Spleen (tissue), 11 donors: ENCODE results near the gene BRINP3. TPM values are rescaled to one million over a fixed set of nuclear protein-coding genes. Genes with fewer than 3 reads are reported as not detected.

Experiments used
- DNase-seq: peaks from one replicate; pipeline ENCODE4 v3.0.0-alpha.2; 2020
- H3K27ac ChIP-seq, 8 donors: fragments of 200-600 bp; sonication (generic) in 7 of 8; 1 replicate in 4 of 8; 2 replicates in 4 of 8; pipeline versions ENCODE4 v1.5.0 to v1.8.0; 2016 to 2021; ENCODE audit warnings: inconsistent platforms in 4 of 8, mild to moderate bottlenecking in 4 of 8, moderate library complexity in 1 of 8
- H3K27me3 ChIP-seq, 7 donors: fragments of 200-600 bp; sonication (generic) in 6 of 7; replicated peaks in 1 of 7; 1 replicate in 4 of 7; 2 replicates in 3 of 7; pipeline versions ENCODE4 v1.5.0 to v1.8.0; 2016 to 2021; ENCODE audit warnings: inconsistent platforms in 3 of 7, mild to moderate bottlenecking in 1 of 7
- H3K36me3 ChIP-seq, 6 donors: fragments of 200-600 bp; sonication (generic) in 5 of 6; 1 replicate in 4 of 6; 2 replicates in 2 of 6; pipeline versions ENCODE4 v1.5.0 to v1.8.0; 2016 to 2021; ENCODE audit warnings: inconsistent platforms in 2 of 6
- H3K4me1 ChIP-seq, 6 donors: fragments of 200-600 bp; sonication (generic) in 5 of 6; 1 replicate in 3 of 6; 2 replicates in 3 of 6; pipeline versions ENCODE4 v1.5.0 to v1.8.0; 2016 to 2021; ENCODE audit warnings: inconsistent platforms in 3 of 6
- H3K4me3 ChIP-seq, 8 donors: fragments of 200-600 bp; sonication (generic) in 7 of 8; 1 replicate in 4 of 8; 2 replicates in 4 of 8; pipeline versions ENCODE4 v1.5.0 to v1.8.0; 2016 to 2021; ENCODE audit warnings: inconsistent platforms in 4 of 8, mild to moderate bottlenecking in 4 of 8, moderate library complexity in 2 of 8
- H3K9me3 ChIP-seq, 8 donors: fragments of 200-600 bp; sonication (generic) in 7 of 8; 1 replicate in 4 of 8; 2 replicates in 4 of 8; pipeline versions ENCODE4 v1.5.0 to v1.8.0; 2016 to 2021; ENCODE audit warnings: inconsistent platforms in 4 of 8
- POLR2A ChIP-seq, 3 donors: fragments of 450-650 bp; IDR thresholded peaks; one replicate each; pipeline ENCODE4 v1.5.1; 2017; ENCODE audit warnings: antibody characterized with exemption in 3 of 3, mild to moderate bottlenecking in 1 of 3
- POLR2AphosphoS5 ChIP-seq, 3 donors: sonication (generic); formaldehyde crosslinking; IDR thresholded peaks; one replicate each; pipeline ENCODE4 v1.5.1; 2017; ENCODE audit warnings: antibody characterized with exemption in 3 of 3
- WGBS, 5 donors: extraction: QIAGEN DNeasy Blood & Tissue Kit in 3 of 5; methylation state at CpG; one replicate each; pipeline versions ENCODE4 v1.1.5 to v1.1.7; 2013 to 2018; 5-methylcytosine and 5-hydroxymethylcytosine counted together
- intact Hi-C: fragments of 100-400 bp; cut with DNase I; formaldehyde crosslinking; loops from one replicate; pipeline ENCODE4 v1.15.0; 2023; ENCODE audit warnings: low total_unique reads
- polyA plus RNA-seq, 3 donors: library from polyadenylated mRNA; stranded (reverse); fragments of 200-250 nt; gene quantifications; one replicate each; pipeline ENCODE4 v1.2.1, GENCODE V29; 2013
- total RNA-seq, 7 donors: library from RNA; depleted of rRNA in 3 of 7; stranded (reverse); fragments of >200 nt in 3 of 7; fragmentation: NEBNext Ultra II Directional in 4 of 7; extraction: Animal tissue kit (Norgen Biotek cat#: 25700) in 4 of 7; gene quantifications; one replicate each; pipeline versions ENCODE4 v1.1.0 to v1.2.1, GENCODE V29; 2016 to 2021
- TF ChIP-seq, protein P1 (sequence below), 11 experiments: fragments of 200-600 bp in 7 of 11; fragments of 450-650 bp in 4 of 11; sonication (generic) in 4 of 11; IDR thresholded peaks in 8 of 11; conservative IDR thresholded peaks in 3 of 11; 1 replicate in 7 of 11; 2 replicates in 4 of 11; pipeline versions ENCODE4 v1.4.0 to v1.8.0; 2016 to 2021; ENCODE audit warnings: antibody characterized with exemption in 11 of 11, inconsistent platforms in 4 of 11, mild to moderate bottlenecking in 1 of 11
- donor health status: healthy with polysubstance abuse.
- donor health status: DM: no; HTN: no; CAD: no; lungs with moderate emphysema.
- donor health status: DM: no; HTN: no; CAD: no.
- donor health status: Bipolar disorder and iron deficiency.
- donor health status: healthy.
- donor health status: DM: no; HTN: no; CAD: no.
- donor health status: DM: yes; HTN: yes; CAD: no.

The BRINP3 gene
- total and polyA plus RNA-seq, 10 donors = not detected

DNA sequence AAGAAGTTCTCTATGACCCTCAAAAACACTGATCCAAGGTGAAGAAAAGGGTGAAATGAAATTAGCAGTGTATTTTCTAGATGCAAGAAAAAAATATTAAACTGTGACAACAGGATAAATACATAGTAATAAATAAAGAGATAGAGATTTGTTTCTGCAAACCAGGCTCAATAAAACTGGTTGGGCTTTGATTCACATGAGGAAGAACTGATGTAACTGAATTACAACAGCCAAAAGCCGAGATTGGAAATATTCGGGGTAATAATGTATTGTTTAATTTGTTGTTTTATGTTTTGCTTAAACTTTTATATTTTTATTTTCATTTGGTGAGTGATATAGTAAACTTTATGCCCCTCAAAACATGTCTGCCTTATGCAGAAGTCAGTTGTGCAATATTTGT is 285.0 kb downstream of the BRINP3 start:
- no peak overlapping the region for H3K4me3 ChIP-seq
- H3K27me3 ChIP-seq = no peaks in the 10 kb centered on the region
- 71 to 94% (median 82%) methylated on average over 2 of the region's 2 CpGs for WGBS, 5 donors
- TF ChIP-seq, protein P1, sequence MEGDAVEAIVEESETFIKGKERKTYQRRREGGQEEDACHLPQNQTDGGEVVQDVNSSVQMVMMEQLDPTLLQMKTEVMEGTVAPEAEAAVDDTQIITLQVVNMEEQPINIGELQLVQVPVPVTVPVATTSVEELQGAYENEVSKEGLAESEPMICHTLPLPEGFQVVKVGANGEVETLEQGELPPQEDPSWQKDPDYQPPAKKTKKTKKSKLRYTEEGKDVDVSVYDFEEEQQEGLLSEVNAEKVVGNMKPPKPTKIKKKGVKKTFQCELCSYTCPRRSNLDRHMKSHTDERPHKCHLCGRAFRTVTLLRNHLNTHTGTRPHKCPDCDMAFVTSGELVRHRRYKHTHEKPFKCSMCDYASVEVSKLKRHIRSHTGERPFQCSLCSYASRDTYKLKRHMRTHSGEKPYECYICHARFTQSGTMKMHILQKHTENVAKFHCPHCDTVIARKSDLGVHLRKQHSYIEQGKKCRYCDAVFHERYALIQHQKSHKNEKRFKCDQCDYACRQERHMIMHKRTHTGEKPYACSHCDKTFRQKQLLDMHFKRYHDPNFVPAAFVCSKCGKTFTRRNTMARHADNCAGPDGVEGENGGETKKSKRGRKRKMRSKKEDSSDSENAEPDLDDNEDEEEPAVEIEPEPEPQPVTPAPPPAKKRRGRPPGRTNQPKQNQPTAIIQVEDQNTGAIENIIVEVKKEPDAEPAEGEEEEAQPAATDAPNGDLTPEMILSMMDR (IDR thresholded peaks at IDR 0.05 in 8 of 11, conservative IDR thresholded peaks at IDR 0.05 in 3 of 11) = no peak
- TF ChIP-seq POLR2AphosphoS5 (IDR thresholded peaks at IDR 0.05) (no peak), POLR2A (IDR thresholded peaks at IDR 0.05) (no peak)
- no peak overlapping the region for H3K27ac ChIP-seq
- DNase-seq = no peak
- H3K4me1 ChIP-seq = no peaks in the 10 kb centered on the region
- intact Hi-C loops = no loop called here
- peaks cover 0 to 8% (median 2%) of the 10 kb centered on the region in 8 donors for H3K9me3 ChIP-seq
- no peaks in the 10 kb centered on the region for H3K36me3 ChIP-seq

DNA sequence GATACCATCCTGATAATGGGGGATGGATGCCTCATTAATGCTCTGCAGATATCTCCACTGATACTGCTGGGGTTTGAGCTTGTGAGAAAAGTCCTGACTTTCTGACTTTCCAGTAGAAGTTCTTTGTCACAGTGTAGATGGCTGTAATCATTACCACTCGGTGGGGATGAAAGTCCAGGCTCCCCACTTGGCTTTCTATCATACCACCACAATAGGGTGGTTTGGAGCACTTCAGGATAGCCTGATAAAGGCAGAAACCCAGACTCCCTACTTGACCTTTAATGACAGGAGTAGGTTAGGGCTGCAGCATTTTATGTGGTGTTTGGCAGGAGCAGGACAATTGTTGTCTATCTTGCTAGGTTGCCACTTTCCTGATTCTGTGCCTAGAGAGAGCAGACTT is 294.1 kb downstream of the BRINP3 start:
- no peaks in the 10 kb centered on the region for H3K36me3 ChIP-seq
- TF ChIP-seq POLR2AphosphoS5 (IDR thresholded peaks at IDR 0.05) = no peak
- TF ChIP-seq, protein P1 (IDR thresholded peaks at IDR 0.05 in 8 of 11, conservative IDR thresholded peaks at IDR 0.05 in 3 of 11) = no peak
- no peak for TF ChIP-seq POLR2A (IDR thresholded peaks at IDR 0.05)
- H3K4me3 ChIP-seq = no peak overlapping the region
- no peaks in the 10 kb centered on the region for H3K9me3 ChIP-seq
- DNase-seq = no peak
- H3K4me1 ChIP-seq = no peaks in the 10 kb centered on the region
- intact Hi-C loops = no loop called here
- no peaks in the 10 kb centered on the region for H3K27me3 ChIP-seq
- WGBS, 5 donors = 3 to 42% (median 36%) methylated on average over 1 of the region's 1 CpG
- H3K27ac ChIP-seq = no peak overlapping the region

DNA sequence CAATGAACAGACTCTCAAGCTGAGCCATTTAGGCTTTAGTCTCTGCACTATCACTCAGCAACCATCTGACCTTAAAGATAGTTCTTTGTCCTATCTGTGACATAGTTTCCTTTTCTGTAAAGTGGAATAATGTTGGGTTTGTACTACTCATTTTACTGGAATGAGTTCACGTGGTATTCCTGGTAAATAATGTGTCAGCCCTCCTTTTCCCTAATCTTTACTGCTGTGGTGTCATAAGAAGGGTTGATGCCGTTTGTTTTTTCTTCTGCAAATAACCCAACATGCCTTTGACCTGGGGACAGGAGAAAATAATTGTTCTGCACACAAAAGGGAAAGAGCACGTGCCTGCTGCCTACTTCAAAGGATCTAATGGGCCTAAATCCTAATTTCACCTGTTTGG is 297.8 kb downstream of the BRINP3 start:
- DNase-seq = no peak
- WGBS, 5 donors = 33 to 48% (median 46%) methylated on average over 3 of the region's 3 CpGs
- no peaks in the 10 kb centered on the region for H3K27me3 ChIP-seq
- no peaks in the 10 kb centered on the region for H3K36me3 ChIP-seq
- intact Hi-C loops = no loop called here
- no peak overlapping the region for H3K4me3 ChIP-seq
- no peaks in the 10 kb centered on the region for H3K9me3 ChIP-seq
- no peak for TF ChIP-seq POLR2AphosphoS5 (IDR thresholded peaks at IDR 0.05)
- TF ChIP-seq, protein P1 (IDR thresholded peaks at IDR 0.05 in 8 of 11, conservative IDR thresholded peaks at IDR 0.05 in 3 of 11) = no peak
- no peak for TF ChIP-seq POLR2A (IDR thresholded peaks at IDR 0.05)
- H3K27ac ChIP-seq = no peak overlapping the region
- H3K4me1 ChIP-seq = no peaks in the 10 kb centered on the region

DNA sequence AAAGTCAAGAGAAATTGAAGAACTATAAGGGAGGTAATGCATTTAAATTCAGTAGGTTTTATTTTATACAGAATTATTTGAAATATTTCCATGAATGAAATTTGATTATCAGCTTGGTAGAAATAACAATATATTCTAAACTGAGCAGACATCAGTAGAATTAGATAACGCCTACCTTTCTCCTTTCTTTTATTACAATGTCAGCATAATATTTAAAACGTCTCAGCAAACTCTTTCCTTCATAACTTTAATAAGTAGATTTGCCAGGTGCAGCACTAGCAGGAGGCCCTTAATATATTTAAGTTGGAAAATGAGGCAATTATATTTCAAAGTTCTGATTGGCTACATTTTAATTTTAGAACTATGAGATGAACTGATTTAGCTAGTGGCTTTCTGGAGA is 298.8 kb downstream of the BRINP3 start:
- Histone ChIP-seq H3K27ac (no peak overlapping the region), H3K36me3 (no peaks in the 10 kb centered on the region), H3K27me3 (no peaks in the 10 kb centered on the region), H3K9me3 (no peaks in the 10 kb centered on the region), H3K4me1 (no peaks in the 10 kb centered on the region), H3K4me3 (no peak overlapping the region)
- 74 to 82% (median 75%) methylated on average over 2 of the region's 2 CpGs for WGBS, 5 donors
- TF ChIP-seq POLR2AphosphoS5 (IDR thresholded peaks at IDR 0.05) = no peak
- no peak for TF ChIP-seq POLR2A (IDR thresholded peaks at IDR 0.05)
- TF ChIP-seq, protein P1 (IDR thresholded peaks at IDR 0.05 in 8 of 11, conservative IDR thresholded peaks at IDR 0.05 in 3 of 11) = no peak
- DNase-seq = no peak
- intact Hi-C loops = no loop called here
